HCT116 (cell line): ENCODE results near the gene KAT6B. TPM values are rescaled to one million over a fixed set of nuclear protein-coding genes. Genes with fewer than 3 reads are reported as not detected.

Source experiments
- ATAC-seq: fragments of 200-7000 bp; cut with Tn5 transposase; 2 replicates; pipeline ENCODE4 v1.9.1; 2020; ENCODE audit warnings: mild to moderate bottlenecking, moderate library complexity
- BruUV-seq: library from RNA; stranded (reverse); fragments of 400-500 nt; replicated peaks from 2 replicates; lab custom pipeline; 2021; lab: Mats Ljungman, UMichigan
- CTCF ChIA-PET: fragments of 300-600 bp; sonication (Branson Sonifier 250); formaldehyde crosslinking; loops from one replicate; lab custom pipeline; 2021; ENCODE audit warnings: antibody characterized with exemption; lab: Charles Lee
- POLR2A ChIA-PET: fragments of 300-600, 350-600 bp; sonication (Branson Sonifier 250); formaldehyde crosslinking; loops from one replicate; lab custom pipeline; 2021; ENCODE audit warnings: antibody characterized with exemption; lab: Charles Lee
- RAD21 ChIA-PET, 2 experiments: fragments of 300-600 bp; sonication (Branson Sonifier 250); formaldehyde crosslinking; loops; one replicate each; lab custom pipeline; 2023; ENCODE audit warnings: low total read pairs in 2 of 2; ENCODE audit not compliant: uncharacterized antibody in 2 of 2, unreplicated experiment in 2 of 2, low non-redundant PET in 1 of 2; lab: Charles Lee
- DNase-seq: peaks from one replicate; pipeline ENCODE4 v3.0.0-alpha.2; 2010; ENCODE audit warnings: low read depth, low spot score
- H2AFZ ChIP-seq: fragments of 200-600 bp; shearing (Covaris generic), sonication (generic); 2 replicates; pipeline ENCODE4 v1.6.1; 2017; ENCODE audit warnings: low read depth, mixed run types, mixed read lengths, antibody characterized with exemption, low read length; ENCODE audit not compliant: poor library complexity, severe bottlenecking
- H3K27ac ChIP-seq: 2 replicates; pipeline ENCODE4 v1.5.1; 2012; ENCODE audit warnings: low read depth, low read length
- H3K27me3 ChIP-seq: fragments of 200-600 bp; sonication (generic); 2 replicates; pipeline ENCODE4 v1.6.1; 2016; ENCODE audit warnings: mixed run types, low read length, mixed read lengths; ENCODE audit not compliant: insufficient read depth
- H3K36me3 ChIP-seq, 2 experiments: fragments of 200-500 bp in 1 of 2; fragments of 200-600 bp in 1 of 2; sonication (Bioruptor generic) in 1 of 2; sonication (generic) in 1 of 2; 2 replicates each; pipeline versions ENCODE4 v1.5.1 to v1.6.1; 2014 to 2016; ENCODE audit warnings: low read length in 2 of 2, inconsistent platforms in 1 of 2, mixed read lengths in 1 of 2, mixed run types in 1 of 2; ENCODE audit not compliant: insufficient read depth in 2 of 2, control insufficient read depth in 1 of 2
- H3K4me1 ChIP-seq, 2 experiments: fragments of 200-600 bp in 1 of 2; sonication (generic) in 1 of 2; 2 replicates each; pipeline versions ENCODE4 v1.5.1 to v1.6.1; 2012 to 2017; ENCODE audit warnings: low read length in 2 of 2, inconsistent platforms in 1 of 2, mild to moderate bottlenecking in 1 of 2, mixed read lengths in 1 of 2, mixed run types in 1 of 2, moderate library complexity in 1 of 2; ENCODE audit not compliant: insufficient read depth in 2 of 2, control insufficient read depth in 1 of 2
- H3K4me2 ChIP-seq: fragments of 200-600 bp; sonication (generic); 2 replicates; pipeline ENCODE4 v1.6.1; 2017; ENCODE audit warnings: mixed run types, low read length, mixed read lengths
- H3K4me3 ChIP-seq, 2 experiments: fragments of 200-600 bp in 1 of 2; sonication (generic) in 1 of 2; replicated peaks in 1 of 2; 2 replicates each; pipeline ENCODE4 v1.5.1; 2011 to 2016; ENCODE audit warnings: low read length in 2 of 2, control low read depth in 1 of 2, low read depth in 1 of 2, mild to moderate bottlenecking in 1 of 2, mixed read lengths in 1 of 2, mixed run types in 1 of 2
- H3K79me2 ChIP-seq: fragments of 200-600 bp; sonication (generic); 2 replicates; pipeline ENCODE4 v1.6.1; 2017; ENCODE audit warnings: mild to moderate bottlenecking, mixed run types, low read length, moderate library complexity, mixed read lengths; ENCODE audit not compliant: insufficient read depth
- H3K9ac ChIP-seq: fragments of 200-600 bp; sonication (generic); 2 replicates; pipeline ENCODE4 v1.6.1; 2016; ENCODE audit warnings: low read length, mixed read lengths
- H3K9me2 ChIP-seq: fragments of 200-600 bp; sonication (generic), shearing (Covaris generic); 2 replicates; pipeline ENCODE4 v1.6.1; 2017; ENCODE audit warnings: mixed run types, mild to moderate bottlenecking, moderate library complexity; ENCODE audit not compliant: insufficient read depth
- H3K9me3 ChIP-seq, 2 experiments: fragments of 200-500 bp in 1 of 2; fragments of 200-600 bp in 1 of 2; sonication (Bioruptor generic) in 1 of 2; sonication (generic) in 1 of 2; 2 replicates each; pipeline ENCODE4 v1.6.1; 2014 to 2017; ENCODE audit warnings: low read length in 2 of 2, mixed read lengths in 2 of 2, inconsistent platforms in 1 of 2, low read depth in 1 of 2, mild to moderate bottlenecking in 1 of 2, mixed run types in 1 of 2, moderate library complexity in 1 of 2; ENCODE audit not compliant: control insufficient read depth in 1 of 2, insufficient read depth in 1 of 2
- H4K20me1 ChIP-seq: fragments of 200-600 bp; sonication (generic), shearing (Covaris generic); 2 replicates; pipeline ENCODE4 v1.6.1; 2017; ENCODE audit warnings: mixed run types, mild to moderate bottlenecking, moderate library complexity; ENCODE audit not compliant: insufficient read depth
- CBX3 ChIP-seq: IDR thresholded peaks from 2 replicates; pipeline ENCODE4 v1.6.1; 2012; ENCODE audit warnings: low read depth
- EGR1 ChIP-seq: IDR thresholded peaks from 2 replicates; pipeline ENCODE4 v1.6.1; 2012; ENCODE audit warnings: low read depth
- SIN3A ChIP-seq: IDR thresholded peaks from 2 replicates; pipeline ENCODE4 v1.6.1; 2012; ENCODE audit warnings: low read depth
- YY1 ChIP-seq: IDR thresholded peaks from 2 replicates; pipeline ENCODE4 v1.6.1; 2011; ENCODE audit warnings: low read length, low read depth, moderate library complexity, mild to moderate bottlenecking; ENCODE audit not compliant: insufficient replicate concordance; ENCODE audit errors: extremely low read depth
- intact Hi-C: fragments of 100-400 bp; cut with micrococcal nuclease; formaldehyde crosslinking; loops from 2 replicates; pipeline ENCODE4 v1.10.0; 2022
- total RNA-seq: library from RNA; stranded (reverse); gene quantifications from one replicate; pipeline ENCODE4 v1.2.1, GENCODE V29; 2021; ENCODE audit not compliant: unreplicated experiment
- TF ChIP-seq, protein P1 (sequence below): IDR thresholded peaks from 2 replicates; pipeline ENCODE4 v1.6.1; 2012
- TF ChIP-seq, protein P2 (sequence below): IDR thresholded peaks from 2 replicates; pipeline ENCODE4 v1.6.1; 2012; ENCODE audit warnings: low read depth
- TF ChIP-seq, protein P3 (sequence below): IDR thresholded peaks from 2 replicates; pipeline ENCODE4 v1.6.1; 2012

KAT6B gene
- total RNA-seq, 1 experiment from 2014 or later, result 17.8 TPM

DNA sequence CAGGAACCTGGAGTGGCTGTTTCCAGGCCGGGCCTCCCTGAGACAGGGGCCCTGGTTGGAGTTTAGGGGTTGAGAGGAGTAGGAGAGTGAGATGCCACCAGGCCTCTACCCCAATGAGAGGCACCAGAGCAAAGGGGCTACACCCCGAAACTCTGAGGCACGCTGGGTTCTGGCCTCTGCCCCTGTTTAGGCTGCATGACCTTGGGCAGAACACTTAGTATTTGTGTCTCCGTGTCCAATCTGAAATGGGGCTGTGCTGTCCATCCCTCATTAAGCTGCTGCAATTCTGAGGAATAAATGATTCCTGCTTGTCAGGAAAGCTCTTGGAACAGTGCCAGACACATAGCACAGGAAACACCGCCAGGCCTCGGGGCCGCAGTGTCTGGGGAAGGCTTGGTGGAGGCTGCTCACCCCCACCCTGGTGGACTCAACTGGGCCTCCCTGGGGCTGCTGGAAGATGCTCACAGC lies 244.6 kb downstream of the KAT6B start:
- Histone ChIP-seq H3K4me2 (no peak overlapping the region), H3K9me2 (no peaks in the 10 kb centered on the region), H3K36me3 (no peaks in the 10 kb centered on the region), H3K27ac (no peak overlapping the region), H3K4me3 (no peak overlapping the region), H4K20me1 (no peaks in the 10 kb centered on the region), H3K9ac (no peak overlapping the region), H3K27me3 (no peaks in the 10 kb centered on the region), H2AFZ (no peak overlapping the region), H3K79me2 (no peaks in the 10 kb centered on the region), H3K9me3 (no peaks in the 10 kb centered on the region), H3K4me1 (no peaks in the 10 kb centered on the region)
- CTCF ChIA-PET, result no interaction called here
- POLR2A ChIA-PET, result no interaction called here
- ATAC-seq, result no peak
- RAD21 ChIA-PET, result no interaction called here
- TF ChIP-seq, protein P1, sequence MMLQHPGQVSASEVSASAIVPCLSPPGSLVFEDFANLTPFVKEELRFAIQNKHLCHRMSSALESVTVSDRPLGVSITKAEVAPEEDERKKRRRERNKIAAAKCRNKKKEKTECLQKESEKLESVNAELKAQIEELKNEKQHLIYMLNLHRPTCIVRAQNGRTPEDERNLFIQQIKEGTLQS, result no peak
- TF ChIP-seq CBX3 (no peak), SIN3A (no peak), EGR1 (no peak), YY1 (no peak)
- TF ChIP-seq, protein P2, sequence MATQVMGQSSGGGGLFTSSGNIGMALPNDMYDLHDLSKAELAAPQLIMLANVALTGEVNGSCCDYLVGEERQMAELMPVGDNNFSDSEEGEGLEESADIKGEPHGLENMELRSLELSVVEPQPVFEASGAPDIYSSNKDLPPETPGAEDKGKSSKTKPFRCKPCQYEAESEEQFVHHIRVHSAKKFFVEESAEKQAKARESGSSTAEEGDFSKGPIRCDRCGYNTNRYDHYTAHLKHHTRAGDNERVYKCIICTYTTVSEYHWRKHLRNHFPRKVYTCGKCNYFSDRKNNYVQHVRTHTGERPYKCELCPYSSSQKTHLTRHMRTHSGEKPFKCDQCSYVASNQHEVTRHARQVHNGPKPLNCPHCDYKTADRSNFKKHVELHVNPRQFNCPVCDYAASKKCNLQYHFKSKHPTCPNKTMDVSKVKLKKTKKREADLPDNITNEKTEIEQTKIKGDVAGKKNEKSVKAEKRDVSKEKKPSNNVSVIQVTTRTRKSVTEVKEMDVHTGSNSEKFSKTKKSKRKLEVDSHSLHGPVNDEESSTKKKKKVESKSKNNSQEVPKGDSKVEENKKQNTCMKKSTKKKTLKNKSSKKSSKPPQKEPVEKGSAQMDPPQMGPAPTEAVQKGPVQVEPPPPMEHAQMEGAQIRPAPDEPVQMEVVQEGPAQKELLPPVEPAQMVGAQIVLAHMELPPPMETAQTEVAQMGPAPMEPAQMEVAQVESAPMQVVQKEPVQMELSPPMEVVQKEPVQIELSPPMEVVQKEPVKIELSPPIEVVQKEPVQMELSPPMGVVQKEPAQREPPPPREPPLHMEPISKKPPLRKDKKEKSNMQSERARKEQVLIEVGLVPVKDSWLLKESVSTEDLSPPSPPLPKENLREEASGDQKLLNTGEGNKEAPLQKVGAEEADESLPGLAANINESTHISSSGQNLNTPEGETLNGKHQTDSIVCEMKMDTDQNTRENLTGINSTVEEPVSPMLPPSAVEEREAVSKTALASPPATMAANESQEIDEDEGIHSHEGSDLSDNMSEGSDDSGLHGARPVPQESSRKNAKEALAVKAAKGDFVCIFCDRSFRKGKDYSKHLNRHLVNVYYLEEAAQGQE, result no peak
- TF ChIP-seq, protein P3, sequence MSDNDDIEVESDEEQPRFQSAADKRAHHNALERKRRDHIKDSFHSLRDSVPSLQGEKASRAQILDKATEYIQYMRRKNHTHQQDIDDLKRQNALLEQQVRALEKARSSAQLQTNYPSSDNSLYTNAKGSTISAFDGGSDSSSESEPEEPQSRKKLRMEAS, result no peak
- BruUV-seq, result no TSS peak
- intact Hi-C loops, result no loop called here
- no peak for DNase-seq
